Chondrocyte (in vitro differentiated cells): ENCODE data around the gene GRK5. TPM values are rescaled to one million over a fixed set of nuclear protein-coding genes. Genes with fewer than 3 reads are reported as not detected.
A peak's percentile ranks its signal among the peaks of the same experiment; 100 is the strongest.

Experiments used
- DNase-seq: peaks from one replicate; pipeline ENCODE4 v3.0.0; 2021; ENCODE audit warnings: mixed read lengths, low spot score
- H3K27ac Mint-ChIP-seq: one replicate; pipeline ENCODE4 v1.8.0; 2021; ENCODE audit warnings: mild to moderate bottlenecking, moderate library complexity, mixed read lengths; ENCODE audit not compliant: unreplicated experiment
- H3K27me3 Mint-ChIP-seq: 2 replicates; pipeline ENCODE4 v1.8.0; 2021; ENCODE audit warnings: low read depth, mixed read lengths
- H3K36me3 Mint-ChIP-seq: 2 replicates; pipeline ENCODE4 v1.8.0; 2021; ENCODE audit warnings: low read depth, mixed read lengths
- H3K4me1 Mint-ChIP-seq: 2 replicates; pipeline ENCODE4 v1.8.0; 2021; ENCODE audit warnings: low read depth, mild to moderate bottlenecking, mixed read lengths
- H3K4me3 Mint-ChIP-seq: one replicate; pipeline ENCODE4 v1.8.0; 2021; ENCODE audit warnings: mild to moderate bottlenecking, moderate library complexity, mixed read lengths; ENCODE audit not compliant: unreplicated experiment
- H3K9me3 Mint-ChIP-seq: 2 replicates; pipeline ENCODE4 v1.8.0; 2021; ENCODE audit warnings: low read depth, mixed read lengths
- total RNA-seq: library from RNA; stranded (reverse); gene quantifications from 3 replicates; pipeline ENCODE4 v1.2.1, GENCODE V29; 2021
- TF ChIP-seq, protein P1 (sequence below): fragments of 200-600 bp; sonication (generic); IDR thresholded peaks from 2 replicates; pipeline ENCODE4 v1.5.0; 2021; ENCODE audit warnings: antibody characterized with exemption, mild to moderate bottlenecking, moderate library complexity

Gene GRK5
- total RNA-seq, 1 donor from 2014 or later, result 16.4 TPM

DNA sequence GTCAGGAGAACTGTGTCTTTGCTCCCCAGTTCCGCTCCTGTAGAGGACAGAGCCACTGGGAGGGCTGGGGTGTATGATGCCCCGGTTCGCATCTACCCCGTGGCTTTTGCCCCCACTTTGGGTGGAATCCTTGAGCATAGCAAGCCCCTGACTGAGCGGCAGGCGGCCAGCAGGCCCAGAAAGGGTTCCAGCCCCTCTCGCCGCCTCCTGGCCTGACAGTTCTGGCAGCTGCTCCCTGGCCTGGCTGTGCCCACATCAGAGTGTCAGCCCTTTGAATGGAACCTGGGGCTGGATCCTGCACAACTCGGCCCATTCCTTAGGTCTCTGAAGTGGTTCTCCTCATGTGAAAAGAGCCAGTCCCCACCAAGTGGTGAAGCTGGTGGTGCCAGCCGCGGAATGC lies 106.7 kb downstream of the GRK5 start:
- Mint-ChIP-seq H3K4me1 (peaks cover 44% of the 10 kb centered on the region), H3K4me3 (no peak overlapping the region)

DNA sequence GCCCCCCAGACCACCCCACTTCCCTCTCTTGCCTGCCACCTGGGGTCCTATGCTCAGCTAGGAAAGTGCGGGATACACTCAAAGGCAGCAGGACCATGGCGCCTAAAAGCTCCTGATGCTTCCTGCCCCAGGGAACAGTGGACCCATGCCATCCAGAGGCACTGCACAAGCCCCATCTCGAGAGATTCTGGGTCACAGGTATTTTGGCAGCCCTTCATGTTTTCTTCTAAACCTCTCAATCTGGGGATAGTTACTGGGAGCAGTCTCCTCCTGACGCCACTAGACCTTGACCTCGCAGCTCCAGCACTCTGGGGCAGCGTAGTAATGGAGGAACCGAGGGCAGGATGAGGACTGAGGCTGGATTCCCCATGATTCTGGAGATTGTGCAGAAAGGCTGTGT lies 107.1 kb downstream of the GRK5 start:
- TF ChIP-seq, protein P1, sequence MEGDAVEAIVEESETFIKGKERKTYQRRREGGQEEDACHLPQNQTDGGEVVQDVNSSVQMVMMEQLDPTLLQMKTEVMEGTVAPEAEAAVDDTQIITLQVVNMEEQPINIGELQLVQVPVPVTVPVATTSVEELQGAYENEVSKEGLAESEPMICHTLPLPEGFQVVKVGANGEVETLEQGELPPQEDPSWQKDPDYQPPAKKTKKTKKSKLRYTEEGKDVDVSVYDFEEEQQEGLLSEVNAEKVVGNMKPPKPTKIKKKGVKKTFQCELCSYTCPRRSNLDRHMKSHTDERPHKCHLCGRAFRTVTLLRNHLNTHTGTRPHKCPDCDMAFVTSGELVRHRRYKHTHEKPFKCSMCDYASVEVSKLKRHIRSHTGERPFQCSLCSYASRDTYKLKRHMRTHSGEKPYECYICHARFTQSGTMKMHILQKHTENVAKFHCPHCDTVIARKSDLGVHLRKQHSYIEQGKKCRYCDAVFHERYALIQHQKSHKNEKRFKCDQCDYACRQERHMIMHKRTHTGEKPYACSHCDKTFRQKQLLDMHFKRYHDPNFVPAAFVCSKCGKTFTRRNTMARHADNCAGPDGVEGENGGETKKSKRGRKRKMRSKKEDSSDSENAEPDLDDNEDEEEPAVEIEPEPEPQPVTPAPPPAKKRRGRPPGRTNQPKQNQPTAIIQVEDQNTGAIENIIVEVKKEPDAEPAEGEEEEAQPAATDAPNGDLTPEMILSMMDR, result no peak
- no peaks in the 10 kb centered on the region for H3K9me3 Mint-ChIP-seq
- no peak overlapping the region for H3K27ac Mint-ChIP-seq
- no peak for DNase-seq
- H3K4me1 Mint-ChIP-seq, result peaks cover 44% of the 10 kb centered on the region
- H3K4me3 Mint-ChIP-seq, result no peak overlapping the region
- no peaks in the 10 kb centered on the region for H3K27me3 Mint-ChIP-seq
- H3K36me3 Mint-ChIP-seq, result no peaks in the 10 kb centered on the region

More for the DNA sequence above, 106.7 kb downstream of the GRK5 start:
- Mint-ChIP-seq H3K9me3 (no peaks in the 10 kb centered on the region), H3K27ac (no peak overlapping the region), H3K27me3 (no peaks in the 10 kb centered on the region), H3K36me3 (no peaks in the 10 kb centered on the region)
- DNase-seq, result no peak
- TF ChIP-seq, protein P1, result no peak

- H3K4me3 Mint-ChIP-seq, result no peak overlapping the region
- peaks cover 41% of the 10 kb centered on the region for H3K4me1 Mint-ChIP-seq
- TF ChIP-seq, protein P1, result no peak
- peak overlapping the region; percentile 97 for H3K27ac Mint-ChIP-seq
- no peaks in the 10 kb centered on the region for H3K36me3 Mint-ChIP-seq
- H3K9me3 Mint-ChIP-seq, result no peaks in the 10 kb centered on the region
- H3K27me3 Mint-ChIP-seq, result no peaks in the 10 kb centered on the region
- no peak for DNase-seq
These were observed 108.0 kb downstream of the GRK5 start for GRCh38 chr10:119315128-119316001.

- H3K27ac Mint-ChIP-seq, result peak overlapping the region; percentile 97
- no peak overlapping the region for H3K4me3 Mint-ChIP-seq
- no peak for DNase-seq
- TF ChIP-seq, protein P1, result no peak
- H3K36me3 Mint-ChIP-seq, result no peaks in the 10 kb centered on the region
- H3K27me3 Mint-ChIP-seq, result no peaks in the 10 kb centered on the region
- H3K4me1 Mint-ChIP-seq, result peaks cover 41% of the 10 kb centered on the region
- H3K9me3 Mint-ChIP-seq, result no peaks in the 10 kb centered on the region
These were observed 108.6 kb downstream of the GRK5 start for GRCh38 chr10:119316002-119316358.

GRCh38 chr10:119316729-119317097 lies 109.3 kb downstream of the GRK5 start:
- peak overlapping the region; percentile 97 for H3K27ac Mint-ChIP-seq
- peaks cover 5% of the 10 kb centered on the region for H3K9me3 Mint-ChIP-seq
- TF ChIP-seq, protein P1, result no peak
- no peaks in the 10 kb centered on the region for H3K27me3 Mint-ChIP-seq
- H3K4me3 Mint-ChIP-seq, result no peak overlapping the region
- H3K4me1 Mint-ChIP-seq, result peaks cover 39% of the 10 kb centered on the region
- H3K36me3 Mint-ChIP-seq, result peaks cover 3% of the 10 kb centered on the region
- no peak for DNase-seq
